HUES6 (cell line): Measurements from ENCODE around the gene SARM1.

ENCODE experiments used
- H3K27ac ChIP-seq: 2 replicates; pipeline ENCODE4 v1.7.0; 2013; ENCODE audit warnings: low read depth, mild to moderate bottlenecking, low read length, inconsistent platforms
- H3K27me3 ChIP-seq: 2 replicates; pipeline ENCODE4 v1.6.1; 2013; ENCODE audit warnings: low read length; ENCODE audit not compliant: control insufficient read depth, insufficient read depth
- H3K36me3 ChIP-seq: 2 replicates; pipeline ENCODE4 v1.6.1; 2013; ENCODE audit warnings: low read length; ENCODE audit not compliant: control insufficient read depth, insufficient read depth
- H3K4me1 ChIP-seq: 2 replicates; pipeline ENCODE4 v1.6.1; 2013; ENCODE audit warnings: low read length; ENCODE audit not compliant: control insufficient read depth, insufficient read depth
- H3K4me3 ChIP-seq: 2 replicates; pipeline ENCODE4 v1.5.1; 2013; ENCODE audit warnings: low read depth, low read length
- H3K9ac ChIP-seq: one replicate; pipeline ENCODE4 v1.6.1; 2013; ENCODE audit warnings: mild to moderate bottlenecking, low read length
- H3K9me3 ChIP-seq: 2 replicates; pipeline ENCODE4 v1.6.1; 2013; ENCODE audit warnings: low read depth, low read length; ENCODE audit not compliant: control insufficient read depth, insufficient read depth

The SARM1 gene

DNA sequence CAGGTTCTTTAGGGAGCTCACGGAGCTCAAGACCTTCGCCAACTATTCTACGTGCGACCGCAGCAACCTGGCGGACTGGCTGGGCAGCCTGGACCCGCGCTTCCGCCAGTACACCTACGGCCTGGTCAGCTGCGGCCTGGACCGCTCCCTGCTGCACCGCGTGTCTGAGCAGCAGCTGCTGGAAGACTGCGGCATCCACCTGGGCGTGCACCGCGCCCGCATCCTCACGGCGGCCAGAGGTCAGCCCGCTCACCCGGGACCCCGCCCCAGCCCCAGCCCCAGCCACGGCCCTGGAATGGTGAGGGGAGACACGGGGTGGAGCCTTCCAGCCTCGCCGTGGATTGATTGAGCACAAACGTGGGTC is 13.5 kb downstream of the SARM1 start:
- Histone ChIP-seq H3K27me3 (peaks cover 69% of the 10 kb centered on the region), H3K9ac (no peak overlapping the region), H3K4me3 (peak overlapping the region; percentile 69)

DNA sequence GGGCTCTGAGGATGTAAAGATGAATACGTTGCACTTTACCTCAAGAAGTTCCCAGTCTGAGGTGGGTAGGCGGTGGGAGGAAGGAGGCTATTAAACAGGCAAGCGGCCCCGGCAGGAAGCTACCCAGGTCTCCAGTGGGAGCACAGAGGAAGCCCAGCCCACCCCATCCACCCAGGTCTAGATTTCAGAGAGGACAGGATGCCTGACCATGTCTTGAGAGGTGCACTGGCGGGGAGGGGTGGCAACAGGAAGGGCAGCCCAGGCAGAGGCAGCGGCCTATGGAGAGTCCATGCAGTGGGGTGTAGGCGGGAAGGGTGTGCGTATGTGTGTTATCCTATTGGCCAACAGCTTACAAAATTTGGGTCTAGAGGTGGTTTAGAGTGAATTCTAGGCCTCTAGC is 13.9 kb downstream of the SARM1 start:
- Histone ChIP-seq H3K27me3 (peaks cover 65% of the 10 kb centered on the region), H3K27ac (no peak overlapping the region), H3K9me3 (no peaks in the 10 kb centered on the region), H3K4me1 (peaks cover 3% of the 10 kb centered on the region; the same call in 1 of the 2 replicates), H3K9ac (no peak overlapping the region), H3K36me3 (no peaks in the 10 kb centered on the region; the same call in 1 of the 2 replicates), H3K4me3 (peak overlapping the region; percentile 69)

More for the DNA sequence above, 13.5 kb downstream of the SARM1 start:
- no peaks in the 10 kb centered on the region for H3K9me3 ChIP-seq
- H3K4me1 ChIP-seq = peaks cover 3% of the 10 kb centered on the region; the same call in 1 of the 2 replicates
- no peak overlapping the region for H3K27ac ChIP-seq
- H3K36me3 ChIP-seq = no peaks in the 10 kb centered on the region; the same call in 1 of the 2 replicates

DNA sequence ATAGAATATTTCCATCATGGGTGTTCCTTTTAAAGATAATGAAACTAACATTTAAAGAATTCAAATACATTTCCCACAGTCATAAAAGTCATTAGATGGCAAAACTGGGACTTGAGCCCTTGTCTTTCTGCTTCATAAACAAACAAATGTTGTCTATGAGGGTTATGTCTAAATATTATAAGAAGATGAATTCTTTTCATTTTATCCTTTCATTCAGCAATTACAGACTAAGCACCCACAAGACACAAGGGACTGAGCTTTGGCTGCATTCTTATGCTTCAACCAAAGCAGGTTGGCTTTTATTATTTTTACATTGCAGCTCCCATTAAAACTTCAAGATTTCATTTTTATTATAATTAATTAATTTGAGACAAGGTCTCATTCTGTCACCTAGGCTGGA is 14.9 kb downstream of the SARM1 start:
- Histone ChIP-seq H3K27me3 (peaks cover 56% of the 10 kb centered on the region), H3K9ac (no peak overlapping the region), H3K4me1 (peaks cover 3% of the 10 kb centered on the region; the same call in 1 of the 2 replicates), H3K36me3 (no peaks in the 10 kb centered on the region; the same call in 1 of the 2 replicates), H3K9me3 (no peaks in the 10 kb centered on the region), H3K4me3 (no peak overlapping the region), H3K27ac (no peak overlapping the region)

DNA sequence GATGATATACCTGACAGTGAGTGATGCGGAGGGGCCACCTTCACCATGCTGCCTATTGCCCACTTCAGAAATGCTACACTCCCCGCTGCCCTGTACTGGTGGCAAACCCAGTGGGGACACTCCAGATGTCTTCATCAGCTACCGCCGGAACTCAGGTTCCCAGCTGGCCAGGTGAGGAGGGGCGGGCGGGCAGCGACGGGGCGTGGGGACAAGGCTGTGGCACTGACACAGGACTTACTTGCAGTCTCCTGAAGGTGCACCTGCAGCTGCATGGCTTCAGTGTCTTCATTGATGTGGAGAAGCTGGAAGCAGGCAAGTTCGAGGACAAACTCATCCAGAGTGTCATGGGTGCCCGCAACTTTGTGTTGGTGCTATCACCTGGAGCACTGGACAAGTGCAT is 16.6 kb downstream of the SARM1 start:
- Histone ChIP-seq H3K36me3 (no peaks in the 10 kb centered on the region; the same call in 1 of the 2 replicates), H3K4me3 (no peak overlapping the region), H3K9me3 (no peaks in the 10 kb centered on the region), H3K27me3 (peaks cover 38% of the 10 kb centered on the region), H3K27ac (no peak overlapping the region), H3K9ac (no peak overlapping the region), H3K4me1 (peaks cover 8% of the 10 kb centered on the region; the same call in 1 of the 2 replicates)

DNA sequence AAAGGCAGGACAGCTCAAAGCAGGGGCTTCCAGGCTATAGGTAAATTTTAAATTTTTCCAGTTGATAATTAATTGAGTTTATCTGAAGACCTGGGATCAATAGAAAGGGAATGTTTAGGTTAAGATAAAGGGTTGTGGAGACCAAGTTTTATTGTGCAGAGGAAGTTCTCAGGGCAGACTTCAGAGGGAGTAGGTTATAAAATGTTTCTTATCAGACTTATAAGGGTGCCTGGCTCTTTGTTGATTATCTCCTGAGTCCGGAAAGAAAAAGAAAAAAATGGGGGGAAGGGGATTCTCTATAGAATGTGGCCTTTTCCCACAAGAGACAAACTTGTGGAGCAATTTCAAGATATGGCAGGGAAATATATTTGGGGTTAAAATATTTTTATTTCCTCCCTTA is 18.6 kb downstream of the SARM1 start:
- Histone ChIP-seq H3K36me3 (no peaks in the 10 kb centered on the region; the same call in 1 of the 2 replicates), H3K27ac (no peak overlapping the region), H3K4me3 (no peak overlapping the region), H3K9ac (no peak overlapping the region), H3K27me3 (peaks cover 18% of the 10 kb centered on the region), H3K9me3 (no peaks in the 10 kb centered on the region), H3K4me1 (peaks cover 9% of the 10 kb centered on the region)

DNA sequence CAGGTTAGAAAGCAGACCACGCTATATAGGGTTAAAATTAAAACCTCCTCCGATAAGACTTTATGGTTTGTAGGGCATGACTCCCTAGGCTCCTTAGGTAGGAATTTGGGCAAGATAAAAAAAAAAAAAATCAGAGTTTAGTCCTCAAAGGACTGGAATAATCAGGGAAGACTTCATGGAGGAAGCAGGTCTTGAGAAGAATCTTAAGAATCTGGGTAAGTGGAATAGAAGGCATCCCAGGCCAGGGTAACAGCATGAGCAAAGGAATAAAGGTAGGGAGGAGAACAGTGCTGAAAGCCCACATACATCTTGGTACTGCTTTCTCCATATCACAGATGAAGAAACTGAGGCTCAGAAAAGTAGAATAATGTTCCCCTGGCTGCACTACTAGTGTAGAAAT is 19.1 kb downstream of the SARM1 start:
- Histone ChIP-seq H3K4me3 (no peak overlapping the region), H3K27ac (no peak overlapping the region), H3K36me3 (no peaks in the 10 kb centered on the region; the same call in 1 of the 2 replicates), H3K9me3 (no peaks in the 10 kb centered on the region), H3K9ac (no peak overlapping the region), H3K27me3 (peaks cover 14% of the 10 kb centered on the region), H3K4me1 (peaks cover 8% of the 10 kb centered on the region)

DNA sequence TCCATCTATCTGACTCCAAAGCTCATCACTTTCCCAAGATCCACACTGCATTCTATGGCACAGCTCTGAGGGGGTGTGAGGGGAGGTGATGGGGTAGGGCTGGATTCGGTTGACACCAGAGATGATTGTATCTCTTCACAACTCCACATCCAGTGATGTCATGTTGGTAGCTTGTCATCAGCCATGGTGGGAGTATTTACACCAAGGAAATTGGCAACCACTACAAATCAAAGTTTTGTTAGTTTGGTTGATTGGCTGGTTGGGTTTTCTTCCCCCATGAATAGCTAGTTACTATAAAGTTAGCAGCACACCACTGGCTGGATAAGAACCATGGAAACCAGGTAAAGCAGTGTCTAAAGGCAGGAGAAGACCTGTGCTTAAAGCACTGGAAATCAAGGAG is 19.5 kb downstream of the SARM1 start:
- Histone ChIP-seq H3K4me1 (peaks cover 12% of the 10 kb centered on the region), H3K4me3 (no peak overlapping the region), H3K27me3 (peaks cover 10% of the 10 kb centered on the region), H3K27ac (no peak overlapping the region), H3K9me3 (no peaks in the 10 kb centered on the region), H3K36me3 (no peaks in the 10 kb centered on the region; the same call in 1 of the 2 replicates), H3K9ac (no peak overlapping the region)

DNA sequence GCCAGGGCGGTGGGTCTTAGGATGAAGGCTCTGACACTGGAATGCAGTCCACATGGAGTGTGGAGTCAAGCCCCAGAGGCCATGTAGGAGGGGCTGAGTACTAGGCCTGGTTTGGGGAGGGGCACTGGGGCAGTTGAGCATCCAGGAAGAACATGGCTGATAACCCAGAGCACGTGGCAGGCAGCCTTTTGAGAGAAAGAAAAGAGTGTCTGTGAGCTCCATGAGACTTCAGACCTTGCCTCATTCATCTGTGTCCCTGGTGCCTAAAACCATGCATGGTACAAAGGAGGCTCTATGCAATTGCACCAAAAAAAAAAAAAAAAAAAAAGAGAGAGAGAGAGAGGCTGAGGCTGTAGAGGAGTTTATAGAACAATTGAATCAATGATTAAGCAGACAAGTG is 19.9 kb downstream of the SARM1 start:
- Histone ChIP-seq H3K27ac (no peak overlapping the region), H3K27me3 (peaks cover 5% of the 10 kb centered on the region), H3K9me3 (no peaks in the 10 kb centered on the region), H3K4me3 (no peak overlapping the region), H3K36me3 (no peaks in the 10 kb centered on the region; the same call in 1 of the 2 replicates), H3K9ac (no peak overlapping the region), H3K4me1 (peaks cover 16% of the 10 kb centered on the region)

DNA sequence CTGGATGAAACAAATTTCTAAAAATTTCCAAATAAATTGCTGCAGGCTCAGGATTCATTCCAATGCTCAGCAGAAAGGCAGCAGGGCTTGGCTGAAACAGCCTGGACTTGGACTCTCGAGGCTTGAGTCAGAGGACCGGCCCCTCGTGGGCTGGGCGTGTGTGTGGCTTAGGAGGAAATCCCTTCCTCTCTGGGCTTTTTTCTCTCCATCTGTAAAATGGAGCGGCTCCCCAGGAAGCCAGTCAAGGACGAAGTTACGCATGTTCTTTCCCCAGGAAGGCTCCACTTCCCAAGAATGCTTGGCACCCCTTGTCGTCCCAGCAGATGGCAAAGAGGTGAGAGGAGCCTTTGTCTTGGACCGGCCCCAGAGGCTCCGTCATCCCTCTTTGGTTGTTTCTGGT is 21.0 kb downstream of the SARM1 start:
- Histone ChIP-seq H3K36me3 (no peaks in the 10 kb centered on the region; the same call in 1 of the 2 replicates), H3K4me3 (no peak overlapping the region), H3K4me1 (peaks cover 23% of the 10 kb centered on the region), H3K27ac (no peak overlapping the region), H3K9me3 (no peaks in the 10 kb centered on the region), H3K27me3 (no peaks in the 10 kb centered on the region; the same call in 1 of the 2 replicates), H3K9ac (no peak overlapping the region)

DNA sequence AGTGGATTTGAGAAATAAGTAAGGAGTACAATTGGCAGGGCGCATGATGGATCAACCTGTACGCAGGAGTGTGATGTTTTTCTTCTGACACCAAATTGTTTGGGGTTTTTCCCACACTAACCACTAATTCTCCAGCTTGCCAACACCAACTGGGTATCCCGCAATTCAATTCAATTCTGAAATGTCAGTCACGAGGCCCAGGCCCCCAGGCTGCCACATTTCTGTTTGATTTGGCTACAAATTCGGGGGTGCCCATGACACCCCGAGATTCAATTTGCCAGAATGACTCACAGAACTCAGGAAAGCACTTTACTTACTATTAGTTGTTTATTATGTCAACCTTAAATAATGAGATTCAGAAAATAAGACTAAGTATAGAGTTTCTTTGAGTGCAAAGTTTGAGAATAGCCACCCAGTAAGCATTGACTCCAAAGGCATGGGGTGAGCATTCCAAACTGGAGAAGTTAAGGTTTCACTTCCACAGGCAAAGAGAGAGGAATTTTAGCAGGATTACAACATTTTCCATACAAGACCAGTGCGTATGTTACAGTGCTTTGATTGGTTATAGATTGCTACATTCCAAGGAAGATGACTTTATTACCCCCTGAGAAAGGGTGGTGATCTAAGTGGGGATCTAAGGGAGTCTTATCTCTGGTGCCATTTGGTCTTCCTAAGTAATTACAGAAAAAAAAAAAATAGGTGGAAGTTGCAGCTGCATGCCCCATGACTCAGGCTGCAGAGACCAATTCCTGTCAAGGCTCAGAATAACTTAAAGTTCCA is 23.0 kb downstream of the SARM1 start:
- H3K27ac ChIP-seq = no peak overlapping the region; the same call in 1 of the 2 replicates
- H3K4me1 ChIP-seq = peaks cover 23% of the 10 kb centered on the region
- no peak overlapping the region for H3K9ac ChIP-seq
- H3K36me3 ChIP-seq = peaks cover 8% of the 10 kb centered on the region; the same call in 1 of the 2 replicates
- no peaks in the 10 kb centered on the region for H3K9me3 ChIP-seq
- no peak overlapping the region for H3K4me3 ChIP-seq
- H3K27me3 ChIP-seq = peaks cover 6% of the 10 kb centered on the region

DNA sequence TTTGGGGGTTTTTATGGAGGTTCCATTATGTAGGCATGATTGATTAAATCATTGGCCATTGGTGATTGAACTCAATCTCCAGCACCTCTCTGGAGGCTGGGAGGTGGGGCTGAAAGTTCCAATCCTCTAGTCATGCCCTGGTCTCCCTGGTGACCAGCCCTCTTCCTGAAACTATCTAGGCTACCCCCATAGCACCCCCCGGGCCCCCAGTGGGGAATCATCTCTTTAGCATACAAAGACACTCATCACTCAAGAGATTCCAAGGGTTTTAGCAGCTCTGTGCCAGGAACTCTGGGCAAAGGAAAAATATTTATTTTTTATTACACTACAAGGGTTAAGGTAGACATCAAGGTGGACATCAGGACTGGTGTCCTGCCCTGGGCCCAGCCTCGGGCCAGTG is 23.9 kb downstream of the SARM1 start:
- H3K9ac ChIP-seq = no peak overlapping the region
- H3K36me3 ChIP-seq = peaks cover 8% of the 10 kb centered on the region; the same call in 1 of the 2 replicates
- no peak overlapping the region for H3K4me3 ChIP-seq
- H3K9me3 ChIP-seq = no peaks in the 10 kb centered on the region
- peaks cover 9% of the 10 kb centered on the region for H3K27me3 ChIP-seq
- H3K4me1 ChIP-seq = peaks cover 23% of the 10 kb centered on the region
- no peak overlapping the region; the same call in 1 of the 2 replicates for H3K27ac ChIP-seq
